ENCODE data around the gene TDRKH.

DNA sequence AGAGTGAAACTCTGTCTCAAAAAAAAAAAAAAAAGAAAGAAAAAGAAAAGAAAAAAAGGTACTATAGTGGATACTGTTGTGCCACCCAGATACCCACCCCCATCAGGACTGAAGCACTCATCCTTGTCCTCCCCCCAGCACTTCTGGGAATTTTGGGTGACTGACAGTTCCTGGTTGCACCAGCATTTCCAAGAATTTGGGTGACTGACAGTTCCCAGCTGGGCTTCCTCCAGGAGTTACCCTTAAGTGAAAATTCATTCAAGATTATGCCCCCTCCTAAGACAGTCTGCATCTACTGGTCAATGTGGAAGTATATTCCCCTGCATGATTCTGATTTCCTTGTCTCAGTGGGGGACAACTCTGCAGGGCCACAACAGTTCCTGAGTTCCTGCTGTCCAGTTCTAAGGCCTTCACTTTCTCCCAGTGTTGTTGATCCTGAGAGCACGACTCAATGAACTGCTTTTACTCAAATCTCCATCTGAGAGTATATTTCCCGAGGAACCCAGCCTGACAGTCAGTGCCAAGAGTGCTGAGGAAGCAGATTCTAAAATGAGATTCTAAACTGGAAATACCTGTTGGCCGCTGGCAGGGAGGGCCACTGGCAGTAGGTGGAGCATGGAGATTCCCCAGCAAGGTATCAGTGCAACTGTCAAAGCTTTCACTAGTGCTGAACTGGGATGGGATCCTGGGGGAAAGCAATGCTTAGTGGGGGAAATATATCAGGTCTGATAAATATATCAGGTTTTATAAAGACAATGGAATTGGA is 50.5 kb downstream of the TDRKH start:
- no peak for TF ChIP-seq POLR2A (IDR thresholded peaks at IDR 0.05)
- TF ChIP-seq, protein P1, sequence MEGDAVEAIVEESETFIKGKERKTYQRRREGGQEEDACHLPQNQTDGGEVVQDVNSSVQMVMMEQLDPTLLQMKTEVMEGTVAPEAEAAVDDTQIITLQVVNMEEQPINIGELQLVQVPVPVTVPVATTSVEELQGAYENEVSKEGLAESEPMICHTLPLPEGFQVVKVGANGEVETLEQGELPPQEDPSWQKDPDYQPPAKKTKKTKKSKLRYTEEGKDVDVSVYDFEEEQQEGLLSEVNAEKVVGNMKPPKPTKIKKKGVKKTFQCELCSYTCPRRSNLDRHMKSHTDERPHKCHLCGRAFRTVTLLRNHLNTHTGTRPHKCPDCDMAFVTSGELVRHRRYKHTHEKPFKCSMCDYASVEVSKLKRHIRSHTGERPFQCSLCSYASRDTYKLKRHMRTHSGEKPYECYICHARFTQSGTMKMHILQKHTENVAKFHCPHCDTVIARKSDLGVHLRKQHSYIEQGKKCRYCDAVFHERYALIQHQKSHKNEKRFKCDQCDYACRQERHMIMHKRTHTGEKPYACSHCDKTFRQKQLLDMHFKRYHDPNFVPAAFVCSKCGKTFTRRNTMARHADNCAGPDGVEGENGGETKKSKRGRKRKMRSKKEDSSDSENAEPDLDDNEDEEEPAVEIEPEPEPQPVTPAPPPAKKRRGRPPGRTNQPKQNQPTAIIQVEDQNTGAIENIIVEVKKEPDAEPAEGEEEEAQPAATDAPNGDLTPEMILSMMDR (IDR thresholded peaks at IDR 0.05) = no peak

Data from testis (tissue), 2 donors.